HG03520 (cell line): Measurements from ENCODE around the gene PDGFRB.

Source experiments
- ATAC-seq: cut with Tn5 transposase; IDR thresholded peaks from one replicate; pipeline ENCODE4 v1.9.1; 2021; ENCODE audit warnings: mild to moderate bottlenecking, moderate library complexity; ENCODE audit not compliant: unreplicated experiment

PDGFRB gene

GRCh38 chr5:150119421-150120061 lies 36.1 kb downstream of the PDGFRB start:
- no peak for ATAC-seq

DNA sequence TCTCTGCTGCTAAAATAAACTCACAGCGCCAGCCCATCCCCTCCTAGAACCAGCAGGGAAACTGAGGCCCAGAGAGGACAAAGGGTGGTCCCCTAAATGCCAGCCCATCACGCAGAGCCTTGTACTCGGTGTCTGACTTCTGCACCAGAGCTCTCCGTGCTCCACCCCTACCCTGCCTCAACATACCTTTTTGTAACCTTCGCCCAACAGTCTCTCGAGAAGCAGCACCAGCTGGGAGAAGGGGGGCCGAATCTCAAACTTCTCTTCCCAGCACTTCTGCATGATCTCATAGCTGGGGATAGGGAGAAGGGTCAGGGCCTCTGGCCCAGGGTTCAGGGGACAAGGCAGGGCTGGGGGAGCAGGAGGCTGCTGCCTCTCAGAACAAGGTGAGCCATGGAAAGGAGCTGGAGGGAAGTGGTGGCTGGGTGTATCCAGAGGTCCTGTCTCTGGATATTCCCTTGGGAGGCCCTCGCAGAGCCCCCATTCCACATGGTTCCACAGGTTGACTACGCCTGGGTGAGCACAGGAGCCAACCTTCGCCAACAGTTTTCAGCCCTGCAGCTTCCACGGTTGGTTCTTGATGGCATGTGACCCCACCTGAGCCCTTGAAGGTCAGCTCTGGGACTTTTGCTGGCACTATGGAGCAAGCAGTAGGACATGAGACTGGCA lies 37.0 kb downstream of the PDGFRB start:
- ATAC-seq: no peak

GRCh38 chr5:150117945-150118560 lies 37.6 kb downstream of the PDGFRB start:
- ATAC-seq: no peak

DNA sequence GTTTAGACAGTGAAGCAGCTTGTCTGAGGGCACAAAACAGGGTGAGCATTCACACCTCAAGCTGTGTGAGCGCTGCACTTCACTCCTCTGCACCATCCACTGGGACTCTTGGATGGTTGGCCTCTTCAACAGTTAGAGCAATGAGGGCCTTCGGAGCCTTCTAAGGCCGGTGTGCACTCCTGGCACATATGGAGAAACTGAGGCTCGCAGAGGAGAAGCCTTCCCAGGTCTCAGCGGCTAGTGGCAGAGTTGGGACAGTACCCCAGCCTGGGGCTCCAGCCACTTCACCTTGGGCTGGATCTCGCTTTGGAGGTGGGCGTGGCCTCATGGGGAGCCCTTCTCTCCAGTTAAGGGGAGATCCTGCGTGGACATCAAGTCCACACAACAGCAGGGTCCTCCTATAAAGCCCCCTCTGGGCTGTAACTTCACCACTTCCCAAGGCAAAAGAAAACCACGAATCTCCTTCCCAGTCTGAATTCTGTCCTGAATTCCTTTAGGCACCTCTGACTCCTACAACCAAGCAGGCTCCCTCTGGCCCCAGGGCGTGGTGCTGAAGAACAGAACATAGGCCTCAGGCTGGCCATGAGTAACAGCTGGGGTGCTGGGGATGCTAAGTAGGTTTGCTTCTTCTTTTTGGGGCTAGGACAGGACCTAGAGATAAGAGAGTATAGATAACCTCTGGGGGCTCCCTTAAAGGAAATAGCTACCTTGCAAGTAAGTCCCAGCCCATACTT lies 38.8 kb downstream of the PDGFRB start:
- ATAC-seq: no peak

GRCh38 chr5:150114773-150115408 lies 40.8 kb downstream of the PDGFRB start:
- ATAC-seq: no peak

DNA sequence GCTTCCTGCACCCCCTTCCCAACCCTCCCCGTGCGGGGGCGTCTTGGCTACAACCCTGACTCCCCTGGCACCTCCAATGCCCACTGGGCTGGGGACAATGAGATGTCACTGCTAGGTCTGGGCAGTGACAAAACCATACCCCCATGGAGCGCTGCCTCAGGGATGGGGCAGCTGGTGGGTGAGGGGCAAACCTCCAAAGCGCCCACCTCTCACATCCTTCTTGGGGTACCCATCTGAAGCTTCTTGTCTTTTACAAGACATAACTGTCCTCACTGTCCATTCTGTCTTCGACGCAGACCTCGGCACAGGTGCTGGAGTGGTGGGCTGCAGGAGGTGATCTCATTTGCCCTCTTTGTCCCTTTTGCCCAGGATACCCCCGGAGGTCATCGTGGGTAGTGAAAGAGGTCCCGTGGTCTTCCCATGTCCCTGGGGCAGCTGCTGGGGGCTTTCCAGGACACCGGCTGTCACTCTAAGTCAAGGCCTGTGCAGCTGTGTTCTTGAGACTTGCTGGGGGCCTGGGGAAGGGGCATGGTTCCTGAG lies 41.5 kb downstream of the PDGFRB start:
- no peak for ATAC-seq

- ATAC-seq: no peak
Measured at GRCh38 chr5:150113047-150113744, 42.4 kb downstream of the PDGFRB start.

DNA sequence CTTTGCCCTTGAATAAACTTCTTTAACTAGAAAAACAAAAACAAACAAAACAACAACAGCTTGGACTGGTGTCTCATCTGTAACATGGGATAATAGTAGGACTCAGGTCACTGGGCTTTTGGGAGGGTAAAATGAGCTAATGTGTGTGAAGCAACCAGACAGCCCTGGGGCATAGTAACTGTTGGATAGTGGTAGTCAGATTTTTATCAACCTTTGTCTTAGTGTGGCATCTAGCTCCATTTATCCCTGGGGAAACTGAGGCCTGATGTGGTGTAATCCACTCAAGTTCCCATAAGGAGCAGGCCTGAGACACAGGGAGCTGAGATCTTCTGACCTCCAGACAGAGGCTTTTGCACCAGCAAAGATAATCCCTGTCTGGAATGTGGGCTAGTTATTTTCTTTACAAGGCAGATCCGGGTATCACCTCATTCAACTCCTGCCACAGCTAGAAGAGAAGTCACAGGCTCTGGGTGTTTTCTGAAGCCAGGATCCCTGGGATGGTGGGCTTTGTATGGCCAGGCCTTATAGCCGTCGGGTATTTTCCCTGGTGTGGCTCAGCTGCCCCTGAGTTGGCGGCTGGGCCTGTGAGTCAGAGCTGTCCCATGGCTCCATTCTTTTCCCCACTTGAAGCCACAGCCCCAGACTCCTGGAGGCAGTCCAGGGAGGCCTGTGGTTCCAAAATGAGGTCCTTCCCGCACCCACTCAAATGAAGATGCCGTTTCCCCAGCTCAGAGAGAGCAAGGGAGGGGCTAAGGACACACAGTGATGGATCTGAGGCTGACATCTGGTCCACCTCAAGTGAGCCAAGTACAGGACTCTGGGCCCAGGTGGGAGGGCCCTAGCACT lies 43.2 kb downstream of the PDGFRB start:
- ATAC-seq: no peak

DNA sequence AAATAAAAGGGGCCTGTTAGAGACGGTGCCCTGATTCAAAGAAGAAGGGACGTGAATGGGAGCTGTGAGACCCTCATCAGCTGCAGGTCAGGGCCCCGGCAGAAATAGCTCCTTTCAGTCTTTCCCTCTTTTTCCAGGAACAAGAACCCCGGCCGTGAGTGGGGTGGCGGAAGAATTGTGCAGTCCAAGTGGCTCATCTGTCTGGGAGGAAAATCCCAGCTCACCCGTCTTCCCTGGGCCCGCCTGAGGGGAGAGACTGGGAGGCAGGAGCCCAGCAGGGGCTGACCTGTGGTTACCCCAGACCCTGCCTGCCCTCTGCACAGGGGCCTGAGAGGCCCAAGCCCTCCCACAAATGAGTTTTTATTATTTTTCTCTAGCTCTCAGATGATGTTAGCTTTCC lies 44.5 kb downstream of the PDGFRB start:
- ATAC-seq: no peak

DNA sequence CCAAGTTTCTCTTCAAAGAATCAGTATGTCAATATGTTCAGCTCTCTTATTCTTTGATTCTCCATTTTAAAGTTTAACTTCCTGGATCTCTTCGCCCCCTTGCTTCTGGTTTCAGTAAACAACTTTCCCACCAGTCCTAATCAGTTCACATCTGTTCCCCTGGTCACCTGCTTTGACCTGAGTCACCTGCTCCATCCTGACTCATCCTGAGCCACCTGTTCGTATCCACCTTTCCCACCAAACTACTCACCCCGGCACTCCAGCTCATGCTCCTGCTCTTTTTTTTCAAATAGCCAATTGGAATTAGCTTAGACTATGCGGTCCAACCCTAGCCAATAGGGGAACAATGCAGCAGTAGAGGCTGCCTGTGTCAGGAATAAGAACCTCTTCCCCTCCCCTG lies 45.7 kb downstream of the PDGFRB start:
- ATAC-seq: no peak

DNA sequence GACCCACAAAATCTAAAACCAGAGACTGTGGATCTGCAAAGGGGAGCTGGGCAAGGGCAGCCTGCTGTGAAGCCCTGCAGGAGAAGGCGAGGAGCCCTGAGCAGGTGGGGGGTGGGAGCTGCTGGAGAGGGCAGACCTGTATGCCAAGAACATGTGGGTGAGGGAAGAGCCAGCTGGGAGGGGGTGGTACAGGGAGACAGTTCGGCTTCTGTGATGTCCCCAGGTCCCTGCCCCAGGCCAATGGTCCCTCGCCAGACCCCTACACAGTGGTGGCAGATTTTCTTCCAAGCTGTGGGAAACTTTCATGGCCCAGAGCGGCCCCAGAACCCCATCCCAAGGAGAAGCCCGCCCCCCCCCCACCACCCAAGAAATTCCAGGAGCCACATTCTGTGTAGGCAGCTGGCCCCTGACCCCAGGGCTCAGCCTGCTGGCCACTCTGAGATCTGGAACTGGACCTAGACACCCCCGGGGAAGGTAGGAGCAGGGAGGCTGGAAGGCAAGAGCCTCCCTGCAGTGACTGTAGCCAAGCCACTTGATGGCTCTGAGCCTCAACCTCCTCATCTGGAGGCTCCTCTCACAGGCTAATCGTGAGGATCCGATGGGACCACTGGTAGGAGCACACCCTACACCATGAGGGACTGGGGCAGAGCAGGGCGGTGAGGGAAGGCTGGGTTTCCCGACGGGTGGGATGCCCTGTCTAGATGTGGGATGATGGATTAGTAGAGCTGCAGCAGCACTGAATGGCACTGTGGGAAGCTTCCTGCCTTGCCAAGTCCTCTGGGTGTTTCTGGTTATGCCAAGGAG lies 46.7 kb downstream of the PDGFRB start:
- ATAC-seq: no peak

DNA sequence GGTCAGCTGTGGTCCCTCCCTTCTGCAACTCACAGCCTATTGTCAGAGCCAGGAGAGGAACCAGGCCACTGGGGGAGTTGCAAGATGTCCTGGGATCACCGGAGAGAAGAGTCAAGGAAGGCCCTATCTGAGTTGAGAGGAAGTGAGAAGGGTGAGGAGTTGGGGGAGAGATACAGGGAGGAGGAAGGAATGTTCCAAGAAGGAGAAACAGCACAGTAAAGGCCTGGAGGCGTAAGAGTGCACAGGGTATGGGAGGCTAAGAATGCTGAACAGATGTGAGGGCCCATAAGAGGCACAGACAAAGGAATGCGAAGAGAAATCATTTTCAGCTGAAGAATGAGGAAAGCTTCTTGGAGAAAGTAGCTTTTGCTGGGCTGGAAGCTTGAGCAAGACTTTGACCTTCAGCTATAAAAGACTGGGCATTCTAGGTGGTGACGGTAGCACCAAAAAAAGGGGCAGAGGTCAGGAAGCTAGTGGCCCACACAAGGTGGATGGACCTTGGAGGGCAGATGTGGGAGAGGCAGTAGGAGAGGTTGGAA lies 47.7 kb downstream of the PDGFRB start:
- no peak for ATAC-seq

- ATAC-seq: no peak
Measured at GRCh38 chr5:150106674-150107426, 48.8 kb downstream of the PDGFRB start.

GRCh38 chr5:150105928-150106615 lies 49.6 kb downstream of the PDGFRB start:
- no peak for ATAC-seq

DNA sequence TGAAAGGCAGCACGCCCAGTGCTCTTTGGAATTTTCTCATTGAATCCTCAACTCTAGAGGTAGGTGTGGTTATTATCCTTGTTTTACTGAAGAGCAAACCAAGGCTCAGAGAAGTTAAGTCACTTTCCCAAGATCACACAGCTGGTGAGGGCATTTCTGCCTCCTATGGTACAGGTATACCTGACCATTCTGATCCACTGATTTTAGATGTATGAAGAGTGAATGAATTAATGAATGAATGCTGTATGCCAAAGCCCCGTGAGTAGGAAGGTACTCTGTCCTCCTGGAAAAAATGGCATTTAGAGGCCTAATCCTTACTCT lies 51.1 kb downstream of the PDGFRB start:
- no peak for ATAC-seq

DNA sequence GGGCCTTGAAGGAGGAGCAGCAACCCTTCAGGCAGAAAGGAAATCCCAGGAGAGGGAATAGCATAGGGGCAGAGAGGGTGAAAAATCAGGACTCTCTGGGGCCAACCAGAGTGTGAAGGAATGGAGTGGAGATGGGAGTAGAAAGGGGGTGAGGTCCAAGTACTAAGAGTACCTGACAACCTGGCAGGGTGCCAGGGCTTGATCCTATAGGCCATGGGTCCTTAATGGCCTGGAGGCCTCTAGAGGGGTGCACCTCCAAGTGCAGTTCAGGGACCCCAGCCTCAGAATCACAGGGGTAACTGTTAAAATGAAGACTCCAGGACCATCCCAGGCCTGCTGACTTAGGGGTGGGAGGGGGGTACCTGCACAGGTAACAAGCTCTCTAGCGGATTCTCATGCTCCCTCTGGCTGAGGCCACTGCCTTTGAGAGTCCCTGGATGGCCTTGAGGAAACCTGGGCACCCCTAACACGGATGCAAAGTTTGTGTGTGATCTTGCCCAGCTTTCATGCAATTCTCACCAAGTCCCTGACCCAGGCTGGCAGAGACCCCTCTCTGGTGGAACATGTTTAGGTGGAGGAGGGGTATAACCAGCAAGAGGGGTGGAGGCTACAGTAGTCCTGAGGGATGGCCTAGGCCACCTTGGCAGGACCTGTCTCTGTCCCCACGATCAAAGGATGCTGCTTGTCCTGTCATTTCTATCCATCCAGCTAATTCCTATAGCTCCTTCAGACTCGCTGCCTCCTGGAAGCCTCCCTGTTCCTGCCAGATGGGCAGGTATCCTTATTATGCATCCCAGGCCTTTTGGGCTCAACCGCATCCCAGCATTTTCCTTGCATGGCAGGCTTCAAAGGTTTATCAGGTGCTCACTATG lies 51.7 kb downstream of the PDGFRB start:
- ATAC-seq: no peak
